Liver (tissue), 9 donors: Measurements from ENCODE around the gene MPPE1. TPM values are rescaled to one million over a fixed set of nuclear protein-coding genes. Genes with fewer than 3 reads are reported as not detected.

Experiments used
- DNase-seq: peaks from one replicate; pipeline ENCODE4 v3.0.0-alpha.2; 2017; ENCODE audit warnings: low spot score
- H3K27ac ChIP-seq, 2 donors: one replicate each; pipeline ENCODE4 v1.7.0; 2013; ENCODE audit warnings: inconsistent platforms in 2 of 2, low read length in 2 of 2, control low read depth in 1 of 2, low read depth in 1 of 2, mild to moderate bottlenecking in 1 of 2
- H3K27me3 ChIP-seq, 4 donors: one replicate each; pipeline versions ENCODE4 v1.6.1 to v1.7.0; 2013; ENCODE audit warnings: low read length in 3 of 4, inconsistent platforms in 1 of 4, mild to moderate bottlenecking in 1 of 4, moderate library complexity in 1 of 4; ENCODE audit not compliant: control insufficient read depth in 4 of 4, insufficient read depth in 4 of 4
- H3K36me3 ChIP-seq, 4 donors: one replicate each; pipeline versions ENCODE4 v1.6.1 to v1.7.0; 2013; ENCODE audit warnings: low read length in 3 of 4, mild to moderate bottlenecking in 3 of 4, low read depth in 1 of 4, moderate library complexity in 1 of 4; ENCODE audit not compliant: control insufficient read depth in 4 of 4, insufficient read depth in 3 of 4
- H3K4me1 ChIP-seq, 4 donors: one replicate each; pipeline versions ENCODE4 v1.6.1 to v1.7.0; 2013; ENCODE audit warnings: low read length in 3 of 4, mild to moderate bottlenecking in 3 of 4, moderate library complexity in 1 of 4; ENCODE audit not compliant: control insufficient read depth in 4 of 4, insufficient read depth in 4 of 4
- H3K4me3 ChIP-seq, 3 donors: one replicate each; pipeline versions ENCODE4 v1.6.1 to v1.7.0; 2013; ENCODE audit warnings: low read length in 3 of 3, control low read depth in 1 of 3, low read depth in 1 of 3, mild to moderate bottlenecking in 1 of 3
- H3K9ac ChIP-seq, 2 donors: one replicate each; pipeline ENCODE4 v1.7.0; 2013; ENCODE audit warnings: low read length in 2 of 2, mild to moderate bottlenecking in 2 of 2, moderate library complexity in 2 of 2, control low read depth in 1 of 2, low read depth in 1 of 2
- H3K9me3 ChIP-seq, 4 donors: one replicate each; pipeline versions ENCODE4 v1.6.1 to v1.7.0; 2013; ENCODE audit warnings: low read length in 3 of 4; ENCODE audit not compliant: control insufficient read depth in 4 of 4
- EGR1 ChIP-seq, 2 donors: IDR thresholded peaks; 2 replicates each; pipeline ENCODE4 v1.6.1; 2016 to 2018; ENCODE audit warnings: antibody characterized with exemption in 2 of 2, low read depth in 2 of 2
- FOXA1 ChIP-seq: IDR thresholded peaks from 2 replicates; pipeline ENCODE4 v1.6.1; 2016; ENCODE audit warnings: antibody characterized with exemption
- FOXA2 ChIP-seq: IDR thresholded peaks from 2 replicates; pipeline ENCODE4 v1.6.1; 2016; ENCODE audit warnings: antibody characterized with exemption
- GABPA ChIP-seq, 2 donors: IDR thresholded peaks in 1 of 2; conservative IDR thresholded peaks in 1 of 2; 2 replicates each; pipeline ENCODE4 v1.6.1; 2016; ENCODE audit warnings: antibody characterized with exemption in 2 of 2, mild to moderate bottlenecking in 1 of 2, moderate library complexity in 1 of 2
- HNF4A ChIP-seq, 2 donors: conservative IDR thresholded peaks; 2 replicates each; pipeline ENCODE4 v1.6.1; 2016; ENCODE audit warnings: antibody characterized with exemption in 2 of 2, mild to moderate bottlenecking in 2 of 2
- HNF4G ChIP-seq: IDR thresholded peaks from 2 replicates; pipeline ENCODE4 v1.6.1; 2016; ENCODE audit warnings: antibody characterized with exemption
- JUND ChIP-seq, 2 donors: IDR thresholded peaks; 2 replicates each; pipeline ENCODE4 v1.6.1; 2016; ENCODE audit warnings: antibody characterized with exemption in 2 of 2
- NR2F2 ChIP-seq: IDR thresholded peaks from 2 replicates; pipeline ENCODE4 v1.6.1; 2016; ENCODE audit warnings: antibody characterized with exemption
- REST ChIP-seq: IDR thresholded peaks from 2 replicates; pipeline ENCODE4 v1.6.1; 2016; ENCODE audit warnings: antibody characterized with exemption, mild to moderate bottlenecking
- RXRA ChIP-seq, 2 donors: IDR thresholded peaks; 2 replicates each; pipeline ENCODE4 v1.6.1; 2017 to 2018; ENCODE audit warnings: antibody characterized with exemption in 2 of 2, mild to moderate bottlenecking in 1 of 2
- SP1 ChIP-seq: IDR thresholded peaks from 2 replicates; pipeline ENCODE4 v1.6.1; 2018; ENCODE audit warnings: antibody characterized with exemption, mild to moderate bottlenecking
- TAF1 ChIP-seq: conservative IDR thresholded peaks from 2 replicates; pipeline ENCODE4 v1.6.1; 2016; ENCODE audit warnings: antibody characterized with exemption, mild to moderate bottlenecking
- YY1 ChIP-seq: IDR thresholded peaks from 2 replicates; pipeline ENCODE4 v1.6.1; 2016; ENCODE audit warnings: antibody characterized with exemption, mild to moderate bottlenecking
- ZBTB33 ChIP-seq: IDR thresholded peaks from 2 replicates; pipeline ENCODE4 v1.6.1; 2016; ENCODE audit warnings: antibody characterized with exemption
- whole genome bisulfite sequencing: extraction: QIAGEN DNeasy Blood & Tissue Kit; methylation state at CpG from one replicate; pipeline ENCODE4 v1.1.7; 2013; 5-methylcytosine and 5-hydroxymethylcytosine counted together
- polyA plus RNA-seq, 2 donors: library from polyadenylated mRNA; stranded (reverse) in 1 of 2; unstranded in 1 of 2; fragments of 200-250 nt in 1 of 2; fragments of >200 nt in 1 of 2; fragmentation: Nextera tagmentation in 1 of 2; extraction: Ambion mirVana in 1 of 2; gene quantifications; one replicate each; pipeline versions ENCODE4 v1.2.1 to v1.2.3, GENCODE V29; 2013 to 2015
- total RNA-seq, 2 donors: library from RNA; depleted of rRNA; stranded (reverse); fragments of >200 nt; gene quantifications; one replicate each; pipeline ENCODE4 v1.2.3, GENCODE V29; 2014
- TF ChIP-seq, protein P1 (sequence below): fragments of 150-350 bp; IDR thresholded peaks from 2 replicates; pipeline ENCODE4 v1.5.1; 2017; ENCODE audit warnings: improper control_type of control experiment, low read depth, low read length; ENCODE audit not compliant: missing input control
- TF ChIP-seq, protein P2 (sequence below): IDR thresholded peaks from 2 replicates; pipeline ENCODE4 v1.6.1; 2016; ENCODE audit warnings: antibody characterized with exemption
- donor health status: healthy.
- donor health status: healthy.
- donor health status: healthy.
- donor health status: healthy.
- donor health status: healthy.

The MPPE1 gene
- total and polyA plus RNA-seq, 4 donors, result 9.8 to 31.6 (median 26.1) TPM

GRCh38 chr18:11851146-11851805 is 56.8 kb downstream of the MPPE1 start, which contains the start of gene CHMP1B:
TSS of gene CHMP1B (plus strand) at chr18:11851413. CDS start at chr18:11851512, 99 bp downstream.
- peaks cover 3 to 32% (median 22%) of the 10 kb centered on the region in 4 donors for H3K4me1 ChIP-seq
- under 1% methylated on average over 53 of the region's 53 CpGs for WGBS
- no peaks in the 10 kb centered on the region for H3K9me3 ChIP-seq
- H3K27ac ChIP-seq, result peak within 1 kb of the TSS; percentile 91 to 95
- H3K36me3 ChIP-seq, result no peaks in the 10 kb centered on the region
- peak; percentile 98 for DNase-seq
- peak within 1 kb of the TSS; percentile 73 to 95 (median 94) for H3K4me3 ChIP-seq
- TF ChIP-seq YY1 (peak; percentile 88), RXRA (IDR thresholded peaks at IDR 0.05) (peak in 1 of 2 donors; percentile 41), FOXA1 (peak; percentile 44), NR2F2 (no peak), JUND (IDR thresholded peaks at IDR 0.05) (peak in 1 of 2 donors; percentile 35), FOXA2 (no peak), REST (peak; percentile 81), SP1 (peak; percentile 69), HNF4G (no peak), TAF1 (peak; percentile 95), GABPA (IDR thresholded peaks at IDR 0.05 in 1 of 2, conservative IDR thresholded peaks at IDR 0.05 in 1 of 2) (peak in 1 of 2 donors; percentile 86), EGR1 (IDR thresholded peaks at IDR 0.05; ENCODE audit: low read depth in 2 of 2) (peak in 1 of 2 donors; percentile 72), HNF4A (conservative IDR thresholded peaks at IDR 0.05) (peak in 1 of 2 donors; percentile 36), ZBTB33 (peak; percentile 80)
- TF ChIP-seq, protein P1, sequence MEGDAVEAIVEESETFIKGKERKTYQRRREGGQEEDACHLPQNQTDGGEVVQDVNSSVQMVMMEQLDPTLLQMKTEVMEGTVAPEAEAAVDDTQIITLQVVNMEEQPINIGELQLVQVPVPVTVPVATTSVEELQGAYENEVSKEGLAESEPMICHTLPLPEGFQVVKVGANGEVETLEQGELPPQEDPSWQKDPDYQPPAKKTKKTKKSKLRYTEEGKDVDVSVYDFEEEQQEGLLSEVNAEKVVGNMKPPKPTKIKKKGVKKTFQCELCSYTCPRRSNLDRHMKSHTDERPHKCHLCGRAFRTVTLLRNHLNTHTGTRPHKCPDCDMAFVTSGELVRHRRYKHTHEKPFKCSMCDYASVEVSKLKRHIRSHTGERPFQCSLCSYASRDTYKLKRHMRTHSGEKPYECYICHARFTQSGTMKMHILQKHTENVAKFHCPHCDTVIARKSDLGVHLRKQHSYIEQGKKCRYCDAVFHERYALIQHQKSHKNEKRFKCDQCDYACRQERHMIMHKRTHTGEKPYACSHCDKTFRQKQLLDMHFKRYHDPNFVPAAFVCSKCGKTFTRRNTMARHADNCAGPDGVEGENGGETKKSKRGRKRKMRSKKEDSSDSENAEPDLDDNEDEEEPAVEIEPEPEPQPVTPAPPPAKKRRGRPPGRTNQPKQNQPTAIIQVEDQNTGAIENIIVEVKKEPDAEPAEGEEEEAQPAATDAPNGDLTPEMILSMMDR, result no peak
- TF ChIP-seq, protein P2, sequence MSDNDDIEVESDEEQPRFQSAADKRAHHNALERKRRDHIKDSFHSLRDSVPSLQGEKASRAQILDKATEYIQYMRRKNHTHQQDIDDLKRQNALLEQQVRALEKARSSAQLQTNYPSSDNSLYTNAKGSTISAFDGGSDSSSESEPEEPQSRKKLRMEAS, result no peak
- no peaks in the 10 kb centered on the region for H3K27me3 ChIP-seq
- peak within 1 kb of the TSS; percentile 81 to 93 for H3K9ac ChIP-seq
